GM12801 (cell line): ENCODE measurements around the gene FGFR2.

Experiments used
- CTCF ChIP-seq: IDR thresholded peaks from one replicate; pipeline ENCODE4 v1.5.1; 2011; ENCODE audit warnings: control low read depth; ENCODE audit not compliant: insufficient read length; ENCODE audit errors: extremely low read depth

The FGFR2 gene

GRCh38 chr10:121598263-121599249 lies at the start of gene FGFR2:
Gene FGFR2 (minus strand): TSS chr10:121598444. CDS start chr10:121593817, 4,627 bp downstream.
- no peak for TF ChIP-seq CTCF

GRCh38 chr10:121647401-121647800 lies 49.2 kb upstream of the FGFR2 start:
- no peak for TF ChIP-seq CTCF

- no peak for TF ChIP-seq CTCF
Observed at GRCh38 chr10:121645696-121646095, 47.5 kb upstream of the FGFR2 start.

- no peak for TF ChIP-seq CTCF
Observed at GRCh38 chr10:121644501-121644900, 46.3 kb upstream of the FGFR2 start.

- no peak for TF ChIP-seq CTCF
Observed at GRCh38 chr10:121640266-121640665, 42.0 kb upstream of the FGFR2 start.

- TF ChIP-seq CTCF = no peak
Observed at GRCh38 chr10:121639416-121639815, 41.2 kb upstream of the FGFR2 start.

GRCh38 chr10:121637437-121637836 lies 39.2 kb upstream of the FGFR2 start:
- no peak for TF ChIP-seq CTCF
